ENCODE results near the gene SDHAF3. TPM values are rescaled to one million over a fixed set of nuclear protein-coding genes. Genes with fewer than 3 reads are reported as not detected.
"Not testable (repeated sequence)": the region's sequence is repeated elsewhere in the genome, so short reads cannot be mapped to it uniquely, and the experiment has no call there.

The SDHAF3 gene
- total and polyA plus RNA-seq, 10 donors, result 5.1 to 18.7 (median 12.0) TPM

GRCh38 chr7:97118306-97118917 lies 914 bp downstream of the SDHAF3 start:
- DNase-seq, result no peak
- WGBS, 5 donors, result 16 to 22% (median 18%) methylated on average over 13 of the region's 13 CpGs

GRCh38 chr7:97119747-97120146 lies 2.2 kb downstream of the SDHAF3 start:
- Histone ChIP-seq H3K9me3 (peaks cover 0 to 8% (median 0%) of the 10 kb centered on the region in 8 donors), H3K27ac (no peak overlapping the region), H3K4me1 (peaks cover 4 to 42% (median 25%) of the 10 kb centered on the region in 6 donors), H3K4me3 (no peak overlapping the region), H3K36me3 (no peaks in the 10 kb centered on the region), H3K27me3 (replicated peaks in 1 of 7) (no peaks in the 10 kb centered on the region)
- DNase-seq, result no peak
- WGBS, 5 donors, result 83 to 97% (median 89%) methylated on average over 2 of the region's 2 CpGs
- intact Hi-C loops (cut with DNase I; ENCODE audit: low total_unique reads), result no loop called here
- no peak for TF ChIP-seq POLR2AphosphoS5 (IDR thresholded peaks at IDR 0.05)
- no peak for TF ChIP-seq CTCF (IDR thresholded peaks at IDR 0.05 in 8 of 11, conservative IDR thresholded peaks at IDR 0.05 in 3 of 11)
- TF ChIP-seq POLR2A (IDR thresholded peaks at IDR 0.05), result no peak

More at GRCh38 chr7:97118306-97118917, 914 bp downstream of the SDHAF3 start:
- TF ChIP-seq POLR2A (IDR thresholded peaks at IDR 0.05), result no peak
- TF ChIP-seq POLR2AphosphoS5 (IDR thresholded peaks at IDR 0.05), result no peak
- TF ChIP-seq CTCF (IDR thresholded peaks at IDR 0.05 in 8 of 11, conservative IDR thresholded peaks at IDR 0.05 in 3 of 11), result no peak
- Histone ChIP-seq H3K9me3 (peaks cover 0 to 7% (median 0%) of the 10 kb centered on the region in 8 donors), H3K27ac (peak overlapping the region; percentile 69 to 92 (median 86)), H3K4me1 (peaks cover 4 to 42% (median 25%) of the 10 kb centered on the region in 6 donors), H3K4me3 (peak overlapping the region; percentile 54 to 78 (median 66)), H3K36me3 (no peaks in the 10 kb centered on the region), H3K27me3 (replicated peaks in 1 of 7) (no peaks in the 10 kb centered on the region)
- intact Hi-C loops (cut with DNase I; ENCODE audit: low total_unique reads), result no loop called here

- TF ChIP-seq CTCF (IDR thresholded peaks at IDR 0.05 in 8 of 11, conservative IDR thresholded peaks at IDR 0.05 in 3 of 11) (no peak), POLR2AphosphoS5 (IDR thresholded peaks at IDR 0.05) (no peak), POLR2A (IDR thresholded peaks at IDR 0.05) (no peak)
- H3K27ac ChIP-seq, result no peak overlapping the region
- 89 to 95% (median 94%) methylated on average over 5 of the region's 5 CpGs for WGBS, 5 donors
- H3K4me1 ChIP-seq, result peaks cover 4 to 42% (median 25%) of the 10 kb centered on the region in 6 donors
- H3K36me3 ChIP-seq, result peaks cover 0 to under 1% (median 0%) of the 10 kb centered on the region in 6 donors
- H3K4me3 ChIP-seq, result no peak overlapping the region
- peaks cover 0 to 18% (median 9%) of the 10 kb centered on the region in 8 donors for H3K9me3 ChIP-seq
- intact Hi-C loops (cut with DNase I; ENCODE audit: low total_unique reads), result no loop called here
- H3K27me3 ChIP-seq (replicated peaks in 1 of 7), result no peaks in the 10 kb centered on the region
- DNase-seq, result no peak
Observed at GRCh38 chr7:97120713-97121457, 3.4 kb downstream of the SDHAF3 start.

- 80 to 96% (median 93%) methylated on average over 1 to 2 of the region's 2 CpGs for WGBS, 5 donors
- H3K4me3 ChIP-seq; H3K27me3 ChIP-seq (replicated peaks in 1 of 7); intact Hi-C loops (cut with DNase I; ENCODE audit: low total_unique reads); H3K36me3 ChIP-seq; DNase-seq; H3K27ac ChIP-seq: not testable (repeated sequence)
- Histone ChIP-seq H3K4me1 (peaks cover 4 to 26% (median 14%) of the 10 kb centered on the region in 6 donors), H3K9me3 (peaks cover 0 to 12% (median 9%) of the 10 kb centered on the region in 8 donors)
Observed at GRCh38 chr7:97123115-97123514, 5.6 kb downstream of the SDHAF3 start.
